T-helper 1 cell treated with Interleukin-12 subunit alpha and Interleukin-12 subunit beta and Interleukin-4 antibody, amounts not matched to agents 30 μg/mL and 1 μg/mL, for 36 hours (primary cell): ENCODE data around the gene MYO1B.

Experiments used
- H3K27ac Mint-ChIP-seq: one replicate; pipeline ENCODE4 v1.8.0; 2021; ENCODE audit warnings: mild to moderate bottlenecking, mixed read lengths
- H3K27me3 Mint-ChIP-seq: one replicate; pipeline ENCODE4 v1.8.0; 2021; ENCODE audit warnings: low read depth, mixed read lengths
- H3K36me3 Mint-ChIP-seq: one replicate; pipeline ENCODE4 v1.8.0; 2021; ENCODE audit warnings: low read depth, mixed read lengths
- H3K4me1 Mint-ChIP-seq: one replicate; pipeline ENCODE4 v1.8.0; 2021; ENCODE audit warnings: low read depth, mixed read lengths
- H3K4me3 Mint-ChIP-seq: one replicate; pipeline ENCODE4 v1.8.0; 2021; ENCODE audit warnings: mild to moderate bottlenecking, moderate library complexity, mixed read lengths
- H3K9me3 Mint-ChIP-seq: one replicate; pipeline ENCODE4 v1.8.0; 2021; ENCODE audit warnings: mixed read lengths

The MYO1B gene

DNA sequence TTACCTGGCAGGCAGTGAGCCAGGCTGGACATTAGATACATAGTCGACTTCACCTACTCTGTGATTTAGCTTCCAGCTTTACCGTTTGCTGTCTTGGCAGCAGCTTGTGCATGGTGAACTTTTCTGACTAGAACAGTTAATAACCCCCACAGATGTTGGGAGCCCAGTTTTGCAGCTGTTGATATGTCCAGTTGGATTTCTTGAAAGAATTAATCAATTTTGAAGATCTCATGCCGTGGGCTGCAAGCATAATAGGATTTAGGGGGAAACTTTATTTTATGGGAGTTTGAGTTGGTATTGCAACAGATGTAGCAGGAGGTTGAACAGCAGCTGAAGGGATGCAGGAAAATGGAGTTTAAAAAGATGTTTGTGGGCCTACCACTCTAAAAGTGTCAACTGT is 13.8 kb downstream of the MYO1B start:
- H3K27me3 Mint-ChIP-seq, result no peaks in the 10 kb centered on the region
- H3K36me3 Mint-ChIP-seq, result no peaks in the 10 kb centered on the region
- no peak overlapping the region for H3K4me3 Mint-ChIP-seq
- no peaks in the 10 kb centered on the region for H3K9me3 Mint-ChIP-seq
- H3K4me1 Mint-ChIP-seq, result no peaks in the 10 kb centered on the region
- H3K27ac Mint-ChIP-seq, result no peak overlapping the region

DNA sequence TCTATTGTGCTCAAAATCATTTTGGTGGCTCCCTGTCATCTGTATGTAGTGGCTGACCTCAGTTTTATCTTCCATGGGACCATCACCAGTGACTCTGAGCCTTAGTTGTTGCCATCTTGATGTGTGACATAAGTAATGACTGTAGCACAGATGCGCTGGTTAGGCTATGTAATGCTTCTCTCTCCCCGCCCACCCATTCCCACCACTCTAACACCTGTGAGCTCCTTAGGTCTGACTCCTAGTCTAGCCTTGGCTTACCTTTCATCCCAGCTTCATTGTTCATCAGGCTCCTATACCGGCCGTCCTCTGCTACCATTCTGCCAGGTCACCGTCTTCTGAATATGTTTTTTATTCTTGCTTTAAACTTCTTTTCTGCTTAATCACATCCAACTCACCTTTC is 17.2 kb downstream of the MYO1B start:
- no peaks in the 10 kb centered on the region for H3K27me3 Mint-ChIP-seq

DNA sequence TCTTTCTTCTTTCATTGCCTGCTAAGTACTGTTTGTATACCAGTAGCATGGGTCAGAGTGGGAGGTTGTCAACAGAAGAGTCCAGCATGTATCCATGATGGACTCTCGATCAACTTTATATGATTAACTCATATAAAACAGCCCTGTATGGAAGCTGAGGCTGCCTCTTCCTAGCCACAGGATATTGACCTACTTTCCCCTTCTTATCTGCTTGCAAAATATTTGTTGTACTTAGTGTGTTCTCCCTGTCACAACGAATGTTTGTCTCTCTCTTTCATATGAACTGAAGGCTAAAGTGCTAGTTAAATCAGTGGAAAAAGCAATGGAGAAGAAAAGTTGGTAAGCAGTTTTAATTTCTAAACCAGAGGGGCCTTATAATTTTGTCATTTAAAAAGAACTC is 17.8 kb downstream of the MYO1B start:
- no peaks in the 10 kb centered on the region for H3K36me3 Mint-ChIP-seq

More for the DNA sequence above, 17.2 kb downstream of the MYO1B start:
- H3K4me3 Mint-ChIP-seq, result no peak overlapping the region
- H3K36me3 Mint-ChIP-seq, result no peaks in the 10 kb centered on the region
- H3K9me3 Mint-ChIP-seq, result no peaks in the 10 kb centered on the region
- no peak overlapping the region for H3K27ac Mint-ChIP-seq
- H3K4me1 Mint-ChIP-seq, result peaks cover 3% of the 10 kb centered on the region

DNA sequence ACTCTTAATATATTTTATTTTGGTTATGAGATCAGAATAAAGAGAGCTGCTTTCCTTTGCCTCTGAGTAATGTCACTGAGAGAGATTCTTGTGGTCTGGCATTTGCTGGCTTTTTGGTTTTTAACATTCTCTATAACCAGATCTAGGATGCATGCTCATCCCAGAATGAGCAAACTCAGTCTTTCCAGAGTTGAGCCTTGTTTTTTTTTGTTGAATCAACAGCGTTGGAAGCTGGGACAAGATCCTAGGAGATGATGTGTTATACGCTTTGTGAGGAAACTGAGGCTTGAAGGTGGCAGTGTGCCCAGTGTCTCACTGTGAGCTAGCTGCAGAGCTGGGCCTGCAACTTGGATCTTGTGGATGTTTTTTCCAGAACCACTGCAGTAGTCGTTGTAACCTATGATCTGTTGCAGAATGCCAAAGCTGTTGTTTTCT is 19.5 kb downstream of the MYO1B start:
- no peaks in the 10 kb centered on the region for H3K9me3 Mint-ChIP-seq
- no peaks in the 10 kb centered on the region for H3K36me3 Mint-ChIP-seq
- no peaks in the 10 kb centered on the region for H3K27me3 Mint-ChIP-seq
- H3K4me3 Mint-ChIP-seq, result no peak overlapping the region
- no peak overlapping the region for H3K27ac Mint-ChIP-seq
- H3K4me1 Mint-ChIP-seq, result peaks cover 3% of the 10 kb centered on the region

More for the DNA sequence above, 17.8 kb downstream of the MYO1B start:
- H3K27me3 Mint-ChIP-seq, result no peaks in the 10 kb centered on the region
- no peaks in the 10 kb centered on the region for H3K9me3 Mint-ChIP-seq
- no peak overlapping the region for H3K4me3 Mint-ChIP-seq
- peaks cover 3% of the 10 kb centered on the region for H3K4me1 Mint-ChIP-seq
- H3K27ac Mint-ChIP-seq, result no peak overlapping the region

DNA sequence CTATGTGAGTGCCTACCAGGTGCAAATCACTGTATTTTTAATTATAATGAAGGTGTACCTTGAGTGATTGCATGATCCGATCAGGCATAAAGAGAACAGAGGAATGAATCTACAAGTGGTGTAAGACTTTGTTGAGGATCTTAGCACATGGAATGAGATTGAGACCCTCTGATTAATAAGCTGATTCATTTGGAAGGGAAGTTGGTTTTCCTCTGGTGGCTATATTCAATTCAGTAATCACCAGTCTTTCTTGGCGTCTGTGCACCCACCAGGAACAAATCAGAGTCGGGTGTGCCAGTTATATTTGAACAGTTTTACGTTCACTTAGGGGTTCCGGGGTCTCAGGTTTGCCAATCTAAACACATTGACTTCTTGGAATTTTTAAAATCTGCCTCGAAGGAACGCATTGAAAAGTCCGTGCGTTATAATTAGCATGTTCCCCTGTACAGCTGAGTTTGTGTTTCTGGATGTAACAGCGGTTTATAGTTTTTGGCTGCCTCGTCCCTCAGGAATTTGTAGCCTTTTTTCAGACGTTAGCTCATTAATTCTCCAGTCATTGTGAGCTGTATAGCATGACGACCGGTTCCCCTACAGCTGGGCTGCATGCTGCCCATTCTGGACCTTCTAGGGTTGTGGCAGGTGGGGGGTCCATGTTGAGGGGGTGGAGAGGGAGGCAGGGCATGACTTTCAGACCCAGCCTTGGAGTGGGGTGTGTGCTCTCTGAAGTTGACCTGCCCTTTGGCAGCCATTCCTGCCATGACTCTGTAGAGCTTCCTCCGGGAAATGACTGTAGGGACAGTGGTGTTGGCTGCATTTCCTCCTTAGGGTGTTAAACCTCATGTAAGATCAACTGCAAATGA is 20.3 kb downstream of the MYO1B start:
- no peak overlapping the region for H3K27ac Mint-ChIP-seq
- H3K9me3 Mint-ChIP-seq, result no peaks in the 10 kb centered on the region
- H3K4me3 Mint-ChIP-seq, result no peak overlapping the region
- no peaks in the 10 kb centered on the region for H3K27me3 Mint-ChIP-seq
- no peaks in the 10 kb centered on the region for H3K36me3 Mint-ChIP-seq
- peaks cover 3% of the 10 kb centered on the region for H3K4me1 Mint-ChIP-seq

DNA sequence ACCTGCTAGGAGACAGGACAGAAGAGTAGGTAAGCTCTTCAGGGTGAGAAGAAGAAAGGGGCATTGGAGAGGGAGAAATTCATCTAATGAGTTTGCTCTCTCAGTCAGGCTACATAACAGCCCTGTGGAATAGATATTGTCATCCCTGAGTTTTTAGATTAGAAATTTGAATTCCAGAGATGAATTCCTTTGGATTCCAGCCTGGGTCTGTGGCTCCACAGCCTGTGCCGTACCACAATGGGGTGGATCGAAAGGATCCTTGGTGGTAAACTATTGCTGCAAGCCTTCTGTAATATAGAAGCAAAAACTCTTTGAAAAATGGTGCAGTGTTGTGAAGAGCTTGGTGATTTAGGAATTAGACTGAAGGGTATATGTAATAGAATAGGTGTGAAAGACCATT is 21.0 kb downstream of the MYO1B start:
- Mint-ChIP-seq H3K27me3 (no peaks in the 10 kb centered on the region), H3K4me1 (peaks cover 3% of the 10 kb centered on the region), H3K4me3 (no peak overlapping the region), H3K36me3 (no peaks in the 10 kb centered on the region), H3K27ac (no peak overlapping the region), H3K9me3 (no peaks in the 10 kb centered on the region)

DNA sequence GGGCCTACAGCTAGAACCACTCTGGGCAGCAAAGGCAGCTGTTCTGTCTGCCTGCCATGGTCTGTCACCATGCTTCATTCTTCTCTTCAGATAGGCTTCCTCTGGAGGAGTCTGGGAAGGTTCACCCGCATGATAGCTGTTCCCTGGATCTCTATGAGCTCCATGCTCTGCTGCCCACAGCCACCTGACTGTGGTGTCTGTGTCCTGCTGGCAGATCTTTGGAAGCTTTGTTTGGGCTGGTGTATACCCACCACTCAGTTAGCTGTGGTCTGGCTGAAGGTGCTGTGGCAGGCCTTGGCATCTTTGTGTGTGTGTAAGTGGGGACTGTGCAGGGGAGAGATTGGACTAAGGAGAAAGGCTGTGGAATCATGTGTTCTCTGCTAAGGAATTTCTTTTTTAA is 23.4 kb downstream of the MYO1B start:
- no peaks in the 10 kb centered on the region for H3K27me3 Mint-ChIP-seq
- peaks cover 4% of the 10 kb centered on the region for H3K4me1 Mint-ChIP-seq
- no peaks in the 10 kb centered on the region for H3K9me3 Mint-ChIP-seq
- H3K4me3 Mint-ChIP-seq, result no peak overlapping the region
- H3K36me3 Mint-ChIP-seq, result no peaks in the 10 kb centered on the region
- no peak overlapping the region for H3K27ac Mint-ChIP-seq

DNA sequence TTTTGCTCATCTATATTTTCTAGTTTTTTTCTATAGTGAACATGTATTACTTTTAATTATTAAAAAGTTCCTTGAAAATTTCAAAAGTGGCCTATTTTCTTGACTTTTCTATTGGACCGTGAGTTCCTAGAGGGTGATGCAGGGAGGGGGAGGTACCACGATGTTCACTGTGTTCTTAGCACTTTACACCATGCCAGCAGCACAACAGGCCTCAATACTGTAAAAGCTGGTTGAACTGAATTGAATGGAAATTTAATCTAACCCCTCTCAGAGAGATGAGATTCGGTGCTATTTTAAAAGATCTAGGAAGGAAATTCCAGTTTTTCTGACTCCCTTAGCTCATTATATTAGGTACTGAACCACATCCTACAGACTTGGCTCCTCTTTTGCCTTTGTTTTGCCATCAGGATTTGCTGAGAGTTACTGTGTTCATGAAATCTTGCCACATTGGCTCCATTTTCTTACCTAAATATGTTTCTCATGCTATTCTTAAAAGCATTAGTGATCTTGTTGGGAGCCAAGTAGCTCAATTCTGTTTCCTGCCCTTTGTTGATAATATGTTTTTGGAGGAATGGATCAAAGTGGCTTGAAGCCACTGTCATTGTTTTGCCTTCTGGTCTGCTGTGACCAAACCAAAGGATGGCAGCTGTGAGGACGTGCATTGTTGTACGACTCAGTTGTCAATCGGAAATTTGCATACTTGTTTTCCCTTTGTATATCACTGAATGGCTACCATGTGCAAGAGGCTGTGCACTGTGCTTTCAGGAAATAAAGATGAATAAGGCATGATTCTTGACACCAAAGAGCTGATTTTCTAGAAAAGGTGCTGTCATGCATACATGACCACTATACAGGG is 25.3 kb downstream of the MYO1B start:
- H3K36me3 Mint-ChIP-seq, result no peaks in the 10 kb centered on the region
- H3K9me3 Mint-ChIP-seq, result no peaks in the 10 kb centered on the region
- no peak overlapping the region for H3K4me3 Mint-ChIP-seq
- no peaks in the 10 kb centered on the region for H3K27me3 Mint-ChIP-seq
- H3K27ac Mint-ChIP-seq, result no peak overlapping the region
- H3K4me1 Mint-ChIP-seq, result peaks cover 4% of the 10 kb centered on the region

DNA sequence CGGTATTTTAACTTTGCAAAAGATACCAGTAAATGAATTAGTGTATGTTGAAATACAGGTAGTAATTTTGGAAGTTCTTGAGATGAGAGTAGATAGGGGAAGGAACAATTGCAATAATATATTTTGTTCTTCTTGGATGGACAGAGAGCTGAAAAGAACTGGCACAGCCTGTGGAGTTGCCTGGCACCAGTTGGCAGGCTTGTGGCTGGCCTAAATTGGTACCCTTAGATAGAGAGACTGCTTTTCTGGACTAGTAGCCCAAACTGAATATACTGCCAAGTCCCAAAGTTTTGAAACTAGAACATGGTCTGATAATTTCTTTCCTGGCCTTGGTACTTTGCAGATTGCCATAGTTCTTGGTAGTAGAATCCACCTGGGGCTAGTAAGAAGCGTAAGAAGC is 26.9 kb downstream of the MYO1B start:
- H3K36me3 Mint-ChIP-seq, result no peaks in the 10 kb centered on the region
- no peaks in the 10 kb centered on the region for H3K27me3 Mint-ChIP-seq
- H3K4me3 Mint-ChIP-seq, result no peak overlapping the region
- peak overlapping the region; percentile 56 for H3K27ac Mint-ChIP-seq
- peaks cover 4% of the 10 kb centered on the region for H3K4me1 Mint-ChIP-seq
- no peaks in the 10 kb centered on the region for H3K9me3 Mint-ChIP-seq

DNA sequence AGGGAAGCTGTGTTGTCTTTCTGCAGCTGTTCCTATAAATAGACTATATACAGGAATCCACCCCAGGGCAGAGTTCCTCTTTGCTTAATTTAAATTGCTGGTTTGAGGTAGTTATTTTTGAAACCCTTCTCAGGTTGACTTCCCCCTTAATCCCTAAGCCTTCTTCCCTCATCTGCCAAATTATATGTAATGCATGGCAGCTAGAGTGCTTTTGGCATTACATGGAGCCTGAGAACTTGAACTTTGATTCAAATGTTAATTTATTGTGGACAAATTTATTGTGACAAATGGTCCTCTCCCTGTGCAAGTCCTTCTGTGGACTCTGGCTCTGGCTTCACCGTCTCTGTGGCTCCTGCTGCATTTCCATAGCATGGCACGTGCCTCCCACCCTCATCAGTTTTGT is 29.2 kb downstream of the MYO1B start:
- H3K27ac Mint-ChIP-seq, result no peak overlapping the region
- H3K4me1 Mint-ChIP-seq, result peaks cover 4% of the 10 kb centered on the region
- H3K9me3 Mint-ChIP-seq, result no peaks in the 10 kb centered on the region
- H3K36me3 Mint-ChIP-seq, result no peaks in the 10 kb centered on the region
- H3K4me3 Mint-ChIP-seq, result no peak overlapping the region
- H3K27me3 Mint-ChIP-seq, result no peaks in the 10 kb centered on the region

DNA sequence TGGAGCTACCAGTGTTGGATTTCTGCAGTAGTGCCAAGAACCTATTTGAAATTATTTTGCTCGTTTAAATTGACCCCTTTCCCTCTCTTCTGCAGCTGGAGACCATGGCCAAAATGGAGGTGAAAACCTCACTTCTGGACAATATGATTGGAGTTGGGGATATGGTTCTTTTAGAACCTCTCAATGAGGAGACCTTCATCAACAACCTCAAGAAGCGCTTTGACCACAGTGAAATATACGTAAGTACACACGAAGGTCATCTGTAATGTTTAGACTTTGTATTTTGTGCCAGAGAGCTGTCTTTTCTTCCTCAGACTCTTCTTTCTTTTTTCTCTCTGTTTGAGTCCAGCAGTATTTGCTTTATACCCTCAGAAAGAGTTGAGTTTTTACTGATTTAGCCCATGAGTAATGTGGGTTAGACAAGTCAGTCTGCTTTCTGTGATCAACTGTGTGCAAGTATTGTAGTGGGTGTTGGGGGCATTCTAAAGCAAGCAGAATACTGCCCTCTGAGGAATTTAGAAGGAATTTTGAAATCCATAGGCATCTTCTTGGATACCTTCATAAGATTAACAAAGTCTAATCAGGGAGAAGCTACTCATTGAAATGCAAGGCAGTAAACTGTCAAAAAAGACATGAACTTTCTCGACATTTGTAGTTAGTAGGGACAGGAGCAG is 31.7 kb downstream of the MYO1B start:
- Mint-ChIP-seq H3K27me3 (no peaks in the 10 kb centered on the region), H3K4me3 (no peak overlapping the region), H3K27ac (no peak overlapping the region), H3K4me1 (peaks cover 3% of the 10 kb centered on the region), H3K9me3 (no peaks in the 10 kb centered on the region), H3K36me3 (peaks cover 2% of the 10 kb centered on the region)

DNA sequence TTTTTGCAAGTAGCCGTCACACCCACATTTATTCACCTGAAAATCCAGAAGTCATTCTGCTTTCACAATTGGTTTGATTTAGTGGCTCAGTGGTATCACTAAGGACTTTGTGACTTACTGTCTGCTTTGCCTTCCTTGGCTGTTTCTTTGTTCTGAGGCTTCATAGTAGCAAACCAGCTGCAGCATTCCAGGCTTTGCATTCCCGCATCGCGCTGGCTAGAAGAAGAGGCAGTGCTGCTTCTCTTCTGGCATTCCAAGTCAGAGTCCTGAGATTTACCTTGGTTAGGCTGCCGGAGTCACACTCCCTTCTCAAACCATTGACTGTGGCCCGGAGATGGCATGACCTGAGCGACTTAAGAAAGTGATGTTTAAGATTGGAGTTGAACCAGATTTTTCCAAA is 35.1 kb downstream of the MYO1B start:
- peaks cover 4% of the 10 kb centered on the region for H3K36me3 Mint-ChIP-seq
- H3K9me3 Mint-ChIP-seq, result no peaks in the 10 kb centered on the region
- no peaks in the 10 kb centered on the region for H3K27me3 Mint-ChIP-seq
- no peak overlapping the region for H3K27ac Mint-ChIP-seq
- H3K4me1 Mint-ChIP-seq, result no peaks in the 10 kb centered on the region
- H3K4me3 Mint-ChIP-seq, result no peak overlapping the region

DNA sequence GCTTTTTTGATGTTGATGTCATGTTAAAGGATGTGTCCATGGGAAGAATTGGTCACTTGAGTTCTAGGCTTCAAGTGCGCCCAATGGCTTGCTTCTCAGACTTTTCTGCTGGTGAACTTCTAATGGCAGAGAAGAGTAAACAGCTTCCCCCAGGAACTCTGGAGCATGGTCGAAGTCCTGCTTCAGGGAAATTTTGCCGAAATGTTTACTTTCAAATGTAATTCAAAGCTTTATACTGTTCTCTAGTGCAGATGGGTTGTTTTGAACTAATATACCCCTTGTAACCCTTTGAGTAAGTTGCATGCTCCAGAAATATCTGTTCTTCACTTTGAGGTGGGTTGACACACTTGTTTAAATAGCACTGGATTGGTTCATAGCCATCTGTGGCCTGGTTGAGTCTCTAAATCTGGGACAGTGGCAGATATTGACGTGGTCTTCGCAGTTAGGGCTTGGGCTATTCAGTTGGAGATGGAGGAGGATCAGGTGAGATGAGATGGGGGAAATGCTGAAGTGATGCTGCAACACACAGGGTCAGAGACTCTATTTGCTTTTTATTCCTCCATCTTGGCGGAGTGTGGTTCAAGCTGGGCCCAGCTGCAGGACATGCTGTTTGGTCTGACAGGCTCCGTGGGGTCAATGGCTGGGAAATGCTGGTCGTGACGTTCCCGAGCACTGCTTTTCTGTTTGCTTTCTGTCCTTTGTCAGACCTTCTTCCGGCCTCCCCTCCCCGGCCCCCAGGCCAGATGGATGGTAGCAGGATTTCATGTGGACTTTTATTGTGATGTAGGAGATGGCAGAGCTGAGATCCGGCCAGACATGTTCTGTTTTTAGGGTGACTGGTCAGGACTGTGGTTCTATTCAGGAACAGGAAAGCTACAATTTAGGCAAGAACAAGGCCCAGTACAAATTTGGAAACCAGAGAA is 35.9 kb downstream of the MYO1B start:
- no peaks in the 10 kb centered on the region for H3K9me3 Mint-ChIP-seq
- no peaks in the 10 kb centered on the region for H3K27me3 Mint-ChIP-seq
- H3K4me3 Mint-ChIP-seq, result no peak overlapping the region
- no peak overlapping the region for H3K27ac Mint-ChIP-seq
- peaks cover 4% of the 10 kb centered on the region for H3K36me3 Mint-ChIP-seq
- H3K4me1 Mint-ChIP-seq, result no peaks in the 10 kb centered on the region

DNA sequence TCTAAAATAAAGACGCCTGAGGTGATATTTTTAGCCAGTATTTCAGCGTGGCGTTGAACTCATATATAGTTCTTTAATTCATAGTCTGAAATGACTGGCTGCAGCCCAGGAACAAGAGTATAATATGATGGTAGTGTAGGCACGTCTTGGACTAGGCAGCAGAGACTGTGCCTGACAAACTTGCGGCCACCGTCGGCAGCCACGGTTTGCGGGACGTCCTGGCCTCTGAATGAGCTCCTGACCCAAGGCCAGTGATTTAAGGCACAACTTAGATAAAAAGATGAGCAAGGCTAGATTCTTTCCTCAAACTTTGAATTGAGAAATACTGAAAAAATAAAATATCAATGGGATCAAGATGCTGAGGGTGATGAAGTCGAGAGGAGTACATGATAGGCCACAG is 40.0 kb downstream of the MYO1B start:
- no peaks in the 10 kb centered on the region for H3K9me3 Mint-ChIP-seq
- peaks cover 4% of the 10 kb centered on the region for H3K36me3 Mint-ChIP-seq
- no peaks in the 10 kb centered on the region for H3K27me3 Mint-ChIP-seq
- H3K4me3 Mint-ChIP-seq, result no peak overlapping the region
- no peak overlapping the region for H3K27ac Mint-ChIP-seq
- H3K4me1 Mint-ChIP-seq, result no peaks in the 10 kb centered on the region
